Esophagus muscularis mucosa (tissue), 3 donors: ENCODE measurements around the gene CAPN10.

Source experiments
- POLR2A ChIP-seq: fragments of 450-650 bp; IDR thresholded peaks from one replicate; pipeline ENCODE4 v1.6.1; 2017; ENCODE audit warnings: antibody characterized with exemption, moderate library complexity, mild to moderate bottlenecking, low read depth
- POLR2AphosphoS5 ChIP-seq, 2 donors: sonication (generic); formaldehyde crosslinking; IDR thresholded peaks; one replicate each; pipeline ENCODE4 v1.6.1; 2017; ENCODE audit warnings: antibody characterized with exemption in 2 of 2
- TF ChIP-seq, protein P1 (sequence below), 3 experiments: fragments of 200-600 bp in 2 of 3; fragments of 450-650 bp in 1 of 3; sonication (generic) in 2 of 3; IDR thresholded peaks; one replicate each; pipeline ENCODE4 v1.5.1; 2017 to 2019; ENCODE audit warnings: antibody characterized with exemption in 3 of 3, mild to moderate bottlenecking in 2 of 3, moderate library complexity in 1 of 3

- TF ChIP-seq, protein P1, sequence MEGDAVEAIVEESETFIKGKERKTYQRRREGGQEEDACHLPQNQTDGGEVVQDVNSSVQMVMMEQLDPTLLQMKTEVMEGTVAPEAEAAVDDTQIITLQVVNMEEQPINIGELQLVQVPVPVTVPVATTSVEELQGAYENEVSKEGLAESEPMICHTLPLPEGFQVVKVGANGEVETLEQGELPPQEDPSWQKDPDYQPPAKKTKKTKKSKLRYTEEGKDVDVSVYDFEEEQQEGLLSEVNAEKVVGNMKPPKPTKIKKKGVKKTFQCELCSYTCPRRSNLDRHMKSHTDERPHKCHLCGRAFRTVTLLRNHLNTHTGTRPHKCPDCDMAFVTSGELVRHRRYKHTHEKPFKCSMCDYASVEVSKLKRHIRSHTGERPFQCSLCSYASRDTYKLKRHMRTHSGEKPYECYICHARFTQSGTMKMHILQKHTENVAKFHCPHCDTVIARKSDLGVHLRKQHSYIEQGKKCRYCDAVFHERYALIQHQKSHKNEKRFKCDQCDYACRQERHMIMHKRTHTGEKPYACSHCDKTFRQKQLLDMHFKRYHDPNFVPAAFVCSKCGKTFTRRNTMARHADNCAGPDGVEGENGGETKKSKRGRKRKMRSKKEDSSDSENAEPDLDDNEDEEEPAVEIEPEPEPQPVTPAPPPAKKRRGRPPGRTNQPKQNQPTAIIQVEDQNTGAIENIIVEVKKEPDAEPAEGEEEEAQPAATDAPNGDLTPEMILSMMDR (IDR thresholded peaks at IDR 0.05): no peak
- TF ChIP-seq POLR2AphosphoS5 (IDR thresholded peaks at IDR 0.05): no peak
- no peak for TF ChIP-seq POLR2A
These were observed 15.9 kb downstream of the CAPN10 start for GRCh38 chr2:240602266-240603050.
